ENCODE data around the gene UGT2B7. TPM values are rescaled to one million over a fixed set of nuclear protein-coding genes. Genes with fewer than 3 reads are reported as not detected.
A peak's percentile ranks its signal among the peaks of the same experiment; 100 is the strongest.
"Not testable (repeated sequence)": the region's sequence is repeated elsewhere in the genome, so short reads cannot be mapped to it uniquely, and the experiment has no call there.

Gene UGT2B7
- polyA plus RNA-seq = 100 to 1,000 TPM in 1 of 4 donors, 10 to 100 TPM in 3; 20.7 to 106 (median 33.9) TPM
- long read RNA-seq, donor 1, transcript UGT2B7-201 (6 exons, 1,887 nt) = major isoform, 21 of 21 reads
- long read RNA-seq, donor 1, partial matches to known transcripts = 0 of 21 reads
- long read RNA-seq, donor 1, other reads (novel, unspliced or antisense) = 0 of 21 reads
- long read RNA-seq, donor 2, transcript UGT2B7-201 (6 exons, 1,887 nt) = major isoform, 13 of 20 reads
- long read RNA-seq, donor 2, partial matches to known transcripts = 7 of 20 reads
- long read RNA-seq, donor 2, other reads (novel, unspliced or antisense) = 0 of 20 reads
- long read RNA-seq, donor 3, transcript UGT2B7-201 (6 exons, 1,887 nt) = major isoform, 8 of 26 reads
- long read RNA-seq, donor 3, partial matches to known transcripts = 18 of 26 reads
- long read RNA-seq, donor 3, other reads (novel, unspliced or antisense) = 0 of 26 reads
- long read RNA-seq, donor 4 = 0 reads
- long read RNA-seq, donor 5, partial matches to known transcripts = 19 of 21 reads
- long read RNA-seq, donor 5, other reads (novel, unspliced or antisense) = 0 of 21 reads
- long read RNA-seq, donor 6, transcript UGT2B7-201 (6 exons, 1,887 nt) = major isoform, 19 of 19 reads
- long read RNA-seq, donor 6, partial matches to known transcripts = 0 of 19 reads
- long read RNA-seq, donor 6, other reads (novel, unspliced or antisense) = 0 of 19 reads
- long read RNA-seq, donor 7 = 0 reads
- long read RNA-seq, donor 8 = 0 reads
- long read RNA-seq, donor 9, transcript UGT2B7-201 (6 exons, 1,887 nt) = major isoform, 7 of 16 reads
- long read RNA-seq, donor 9, partial matches to known transcripts = 9 of 16 reads
- long read RNA-seq, donor 9, other reads (novel, unspliced or antisense) = 0 of 16 reads
- long read RNA-seq, donor 10, transcript UGT2B7-201 (6 exons, 1,887 nt) = major isoform, 6 of 65 reads
- long read RNA-seq, donor 10, partial matches to known transcripts = 59 of 65 reads
- long read RNA-seq, donor 10, other reads (novel, unspliced or antisense) = 0 of 65 reads

GRCh38 chr4:69096111-69096656 is at the start of gene UGT2B7:
TSS of gene UGT2B7 (plus strand) at chr4:69096474. CDS start at chr4:69096521, 47 bp downstream.
- FAIRE-seq = peak; percentile 70
- peak within 1 kb of the TSS in 2 of 3 donors; percentile 4 to 49 for H3K4me3 ChIP-seq (ENCODE audit: low read depth in 1 of 3, low read length in 3 of 3)

GRCh38 chr4:69049860-69050259 is 46.4 kb upstream of the UGT2B7 start:
- no peaks in the 10 kb centered on the region for H3K27me3 ChIP-seq (ENCODE audit: control insufficient read depth in 3 of 3, insufficient read depth in 3 of 3, low read length in 3 of 3)
- no peaks in the 10 kb centered on the region for H3K36me3 ChIP-seq (ENCODE audit: control insufficient read depth in 3 of 3, insufficient read depth in 2 of 3, low read depth in 1 of 3, low read length in 3 of 3)
- FAIRE-seq (no peak), DNase-seq (no peak)
- H3K27ac ChIP-seq (ENCODE audit: low read depth in 1 of 3, low read length in 2 of 3) = no peak overlapping the region
- no peak overlapping the region for H3K4me3 ChIP-seq (ENCODE audit: low read depth in 1 of 3, low read length in 3 of 3)
- H3K9me3 ChIP-seq (ENCODE audit: control insufficient read depth in 2 of 2, insufficient read depth in 1 of 2, low read depth in 1 of 2, low read length in 1 of 2) = no peaks in the 10 kb centered on the region
- no peaks in the 10 kb centered on the region for H3K4me1 ChIP-seq (ENCODE audit: control insufficient read depth in 3 of 3, insufficient read depth in 2 of 3, low read depth in 1 of 3, low read length in 2 of 3)

More at GRCh38 chr4:69096111-69096656, at the start of gene UGT2B7:
- no peaks in the 10 kb centered on the region for H3K27me3 ChIP-seq (ENCODE audit: control insufficient read depth in 3 of 3, insufficient read depth in 3 of 3, low read length in 3 of 3)
- no peaks in the 10 kb centered on the region for H3K36me3 ChIP-seq (ENCODE audit: control insufficient read depth in 3 of 3, insufficient read depth in 2 of 3, low read depth in 1 of 3, low read length in 3 of 3)
- peak within 1 kb of the TSS in 2 of 3 donors; percentile 69 to 71 for H3K27ac ChIP-seq (ENCODE audit: low read depth in 1 of 3, low read length in 2 of 3)
- H3K4me1 ChIP-seq (ENCODE audit: control insufficient read depth in 3 of 3, insufficient read depth in 2 of 3, low read depth in 1 of 3, low read length in 2 of 3) = no peaks in the 10 kb centered on the region
- peak; percentile 75 to 91 for DNase-seq
- peaks cover 0 to 9% of the 10 kb centered on the region in 2 donors for H3K9me3 ChIP-seq (ENCODE audit: control insufficient read depth in 2 of 2, insufficient read depth in 1 of 2, low read depth in 1 of 2, low read length in 1 of 2)

DNA sequence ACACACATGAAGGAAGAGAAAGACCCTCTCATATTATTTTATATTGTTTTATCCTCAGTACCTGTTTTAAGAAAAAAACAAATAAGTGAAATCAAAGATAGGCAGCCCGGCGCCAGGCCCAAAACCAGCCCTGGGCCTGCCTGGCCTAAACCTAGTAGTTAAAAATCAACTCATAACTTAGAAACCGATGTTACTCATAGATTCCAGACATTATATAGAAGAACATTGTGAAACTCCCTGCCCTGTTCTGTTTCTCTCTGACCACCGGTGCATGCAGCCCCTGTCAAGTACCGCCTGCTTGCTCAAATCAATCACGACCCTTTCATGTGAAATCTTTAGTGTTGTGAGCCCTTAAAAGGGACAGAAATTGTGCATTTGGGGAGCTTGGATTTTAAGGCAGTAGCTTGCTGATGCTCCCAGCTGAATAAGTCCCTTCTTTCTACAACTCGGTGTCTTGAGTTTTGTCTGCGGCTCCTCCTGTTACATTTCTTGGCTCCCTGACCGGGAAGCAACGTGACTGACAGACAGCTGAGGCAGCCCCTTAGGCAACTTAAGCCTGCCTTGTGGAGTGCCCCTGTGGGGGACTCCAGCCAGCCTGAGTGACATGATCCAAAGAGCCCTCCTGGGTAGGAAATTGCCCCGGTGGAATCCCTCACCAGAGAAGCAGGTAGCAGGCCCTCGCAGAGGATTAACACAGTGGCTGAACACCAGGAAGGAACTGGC is 45.3 kb upstream of the UGT2B7 start:
- DNase-seq; H3K4me3 ChIP-seq (ENCODE audit: low read depth in 1 of 3, low read length in 3 of 3); H3K4me1 ChIP-seq (ENCODE audit: control insufficient read depth in 3 of 3, insufficient read depth in 2 of 3, low read depth in 1 of 3, low read length in 2 of 3); H3K36me3 ChIP-seq (ENCODE audit: control insufficient read depth in 3 of 3, insufficient read depth in 2 of 3, low read depth in 1 of 3, low read length in 3 of 3); FAIRE-seq; H3K27me3 ChIP-seq (ENCODE audit: control insufficient read depth in 3 of 3, insufficient read depth in 3 of 3, low read length in 3 of 3); H3K9me3 ChIP-seq (ENCODE audit: control insufficient read depth in 2 of 2, insufficient read depth in 1 of 2, low read depth in 1 of 2, low read length in 1 of 2); H3K27ac ChIP-seq (ENCODE audit: low read depth in 1 of 3, low read length in 2 of 3): not testable (repeated sequence)
- WGBS, 3 donors = 72 to 80% (median 79%) methylated on average over 12 of the region's 12 CpGs

DNA sequence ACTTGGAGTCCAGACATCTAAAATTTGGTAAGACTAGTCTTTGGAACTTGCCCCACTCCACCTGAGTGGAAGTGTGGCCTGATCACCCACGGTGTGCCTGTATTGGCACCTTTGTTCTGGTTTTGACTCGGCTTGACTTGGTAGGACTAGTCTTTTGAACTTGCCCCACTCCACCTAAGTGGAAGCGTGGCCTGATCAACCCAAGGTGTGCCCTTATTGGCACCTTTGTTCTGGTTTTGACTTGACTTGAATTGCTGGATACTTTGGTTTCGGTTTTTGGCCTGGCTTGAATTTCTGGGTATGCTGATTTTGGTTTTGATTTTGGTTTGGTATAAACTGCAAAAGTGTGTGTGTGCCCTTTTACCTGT is 44.7 kb upstream of the UGT2B7 start:
- no peak for FAIRE-seq

DNA sequence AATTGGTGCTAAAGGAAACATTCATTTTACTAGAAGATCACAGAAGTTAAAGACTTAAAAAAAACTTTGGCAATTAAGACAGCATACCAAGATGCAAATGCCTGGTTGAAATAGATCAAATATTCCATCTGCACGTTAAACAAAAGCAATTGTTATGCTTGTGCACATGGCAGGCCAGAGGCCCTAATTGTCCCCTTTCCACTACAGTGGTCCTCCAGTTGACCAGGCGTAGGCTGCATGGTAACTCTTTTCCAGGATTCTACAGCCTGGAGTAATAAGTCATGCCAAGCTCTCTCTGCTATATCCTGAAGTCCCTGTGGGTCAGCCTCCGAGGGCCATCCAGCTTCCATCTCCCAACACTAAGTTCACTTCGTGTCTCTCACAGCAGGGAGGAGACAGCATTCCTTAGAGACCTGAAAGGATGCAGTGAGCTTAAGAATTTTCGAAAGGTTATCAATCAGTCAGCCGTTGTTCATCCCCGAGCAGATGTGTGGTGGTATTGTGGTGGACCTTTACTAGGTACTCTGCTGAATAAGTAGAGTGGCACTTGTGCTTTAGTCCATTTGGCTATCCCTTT is 42.9 kb upstream of the UGT2B7 start:
- not testable (repeated sequence) for DNase-seq; H3K4me3 ChIP-seq (ENCODE audit: low read depth in 1 of 3, low read length in 3 of 3); H3K27ac ChIP-seq (ENCODE audit: low read depth in 1 of 3, low read length in 2 of 3); H3K36me3 ChIP-seq (ENCODE audit: control insufficient read depth in 3 of 3, insufficient read depth in 2 of 3, low read depth in 1 of 3, low read length in 3 of 3); H3K27me3 ChIP-seq (ENCODE audit: control insufficient read depth in 3 of 3, insufficient read depth in 3 of 3, low read length in 3 of 3); H3K4me1 ChIP-seq (ENCODE audit: control insufficient read depth in 3 of 3, insufficient read depth in 2 of 3, low read depth in 1 of 3, low read length in 2 of 3); FAIRE-seq; H3K9me3 ChIP-seq (ENCODE audit: control insufficient read depth in 2 of 2, insufficient read depth in 1 of 2, low read depth in 1 of 2, low read length in 1 of 2)
- 78 to 88% (median 86%) methylated on average over 7 of the region's 7 CpGs for WGBS, 3 donors

More for the DNA sequence above, 44.7 kb upstream of the UGT2B7 start:
- no peak overlapping the region for H3K27ac ChIP-seq (ENCODE audit: low read depth in 1 of 3, low read length in 2 of 3)
- H3K4me1 ChIP-seq (ENCODE audit: control insufficient read depth in 3 of 3, insufficient read depth in 2 of 3, low read depth in 1 of 3, low read length in 2 of 3) = no peaks in the 10 kb centered on the region
- H3K4me3 ChIP-seq (ENCODE audit: low read depth in 1 of 3, low read length in 3 of 3) = no peak overlapping the region
- no peaks in the 10 kb centered on the region for H3K27me3 ChIP-seq (ENCODE audit: control insufficient read depth in 3 of 3, insufficient read depth in 3 of 3, low read length in 3 of 3)
- 82 to 87% (median 83%) methylated on average over 4 of the region's 4 CpGs for WGBS, 3 donors
- DNase-seq = no peak
- no peaks in the 10 kb centered on the region for H3K9me3 ChIP-seq (ENCODE audit: control insufficient read depth in 2 of 2, insufficient read depth in 1 of 2, low read depth in 1 of 2, low read length in 1 of 2)
- no peaks in the 10 kb centered on the region for H3K36me3 ChIP-seq (ENCODE audit: control insufficient read depth in 3 of 3, insufficient read depth in 2 of 3, low read depth in 1 of 3, low read length in 3 of 3)

DNA sequence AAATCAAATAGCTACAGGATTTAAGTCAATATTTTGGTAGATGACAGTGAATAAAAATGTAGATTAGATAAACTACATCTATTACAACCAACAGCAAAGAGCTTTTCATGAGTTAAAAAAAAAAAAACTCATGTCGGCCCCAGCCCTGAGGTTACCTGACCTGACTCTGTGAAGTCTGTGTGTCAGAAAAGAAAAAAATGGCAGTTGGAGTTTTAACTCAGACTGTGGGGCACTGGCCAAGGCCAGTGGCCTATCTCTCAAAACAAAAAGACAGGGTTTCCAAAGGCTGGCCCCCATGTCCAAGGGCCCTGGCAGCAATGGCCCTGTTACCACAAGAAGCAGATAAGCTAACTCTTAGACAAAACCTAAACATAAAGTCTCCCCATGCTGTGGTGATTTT is 42.2 kb upstream of the UGT2B7 start:
- not testable (repeated sequence) for H3K9me3 ChIP-seq (ENCODE audit: control insufficient read depth in 2 of 2, insufficient read depth in 1 of 2, low read depth in 1 of 2, low read length in 1 of 2); DNase-seq; H3K27ac ChIP-seq (ENCODE audit: low read depth in 1 of 3, low read length in 2 of 3); H3K36me3 ChIP-seq (ENCODE audit: control insufficient read depth in 3 of 3, insufficient read depth in 2 of 3, low read depth in 1 of 3, low read length in 3 of 3); FAIRE-seq; H3K27me3 ChIP-seq (ENCODE audit: control insufficient read depth in 3 of 3, insufficient read depth in 3 of 3, low read length in 3 of 3); H3K4me3 ChIP-seq (ENCODE audit: low read depth in 1 of 3, low read length in 3 of 3)
- H3K4me1 ChIP-seq (ENCODE audit: control insufficient read depth in 3 of 3, insufficient read depth in 2 of 3, low read depth in 1 of 3, low read length in 2 of 3) = peaks cover 0 to 11% (median 0%) of the 10 kb centered on the region in 3 donors
- WGBS, 3 donors = 83 to 92% (median 83%) methylated on average over 1 of the region's 1 CpG

- H3K36me3 ChIP-seq (ENCODE audit: control insufficient read depth in 3 of 3, insufficient read depth in 2 of 3, low read depth in 1 of 3, low read length in 3 of 3) = no peaks in the 10 kb centered on the region
- no peak overlapping the region for H3K4me3 ChIP-seq (ENCODE audit: low read depth in 1 of 3, low read length in 3 of 3)
- FAIRE-seq = peak; percentile 68
- H3K4me1 ChIP-seq (ENCODE audit: control insufficient read depth in 3 of 3, insufficient read depth in 2 of 3, low read depth in 1 of 3, low read length in 2 of 3) = peaks cover 0 to 11% (median 0%) of the 10 kb centered on the region in 3 donors
- peak; percentile 28 to 76 for DNase-seq
- no peaks in the 10 kb centered on the region for H3K27me3 ChIP-seq (ENCODE audit: control insufficient read depth in 3 of 3, insufficient read depth in 3 of 3, low read length in 3 of 3)
- no peaks in the 10 kb centered on the region for H3K9me3 ChIP-seq (ENCODE audit: control insufficient read depth in 2 of 2, insufficient read depth in 1 of 2, low read depth in 1 of 2, low read length in 1 of 2)
- H3K27ac ChIP-seq (ENCODE audit: low read depth in 1 of 3, low read length in 2 of 3) = no peak overlapping the region
- WGBS, 3 donors = 62 to 74% (median 73%) methylated on average over 7 of the region's 7 CpGs
Measured at GRCh38 chr4:69054578-69055200, 41.6 kb upstream of the UGT2B7 start.
